AG10803 (cell line): ENCODE data around the gene MED27.
A peak's percentile ranks its signal among the peaks of the same experiment; 100 is the strongest.

Experiments used
- DNase-seq: peaks from one replicate; pipeline ENCODE4 v3.0.0; 2010; ENCODE audit warnings: low read depth
- H3K4me3 ChIP-seq: 2 replicates; pipeline ENCODE4 v1.5.1; 2011; ENCODE audit warnings: mild to moderate bottlenecking, low read length, control low read depth
- CTCF ChIP-seq: conservative IDR thresholded peaks from 2 replicates; pipeline ENCODE4 v1.5.1; 2011; ENCODE audit warnings: mild to moderate bottlenecking, low read length, control low read depth, inconsistent platforms

The MED27 gene

GRCh38 chr9:132044176-132044875 is 35.3 kb downstream of the MED27 start:
- H3K4me3 ChIP-seq = no peak overlapping the region
- no peak for DNase-seq
- no peak for TF ChIP-seq CTCF

GRCh38 chr9:132043708-132044107 is 36.0 kb downstream of the MED27 start:
- TF ChIP-seq CTCF = no peak
- DNase-seq = no peak
- H3K4me3 ChIP-seq = no peak overlapping the region

GRCh38 chr9:132042324-132042723 is 37.3 kb downstream of the MED27 start:
- peak; percentile 24; the same call in 1 of the 2 replicates for TF ChIP-seq CTCF
- DNase-seq = peak; percentile 96
- no peak overlapping the region for H3K4me3 ChIP-seq

- TF ChIP-seq CTCF = no peak
- H3K4me3 ChIP-seq = no peak overlapping the region
- DNase-seq = no peak
Observed at GRCh38 chr9:132041798-132042197, 37.9 kb downstream of the MED27 start.

GRCh38 chr9:132040808-132041207 is 38.9 kb downstream of the MED27 start:
- DNase-seq = no peak
- no peak overlapping the region for H3K4me3 ChIP-seq
- no peak for TF ChIP-seq CTCF

- no peak for TF ChIP-seq CTCF
- no peak for DNase-seq
Observed at GRCh38 chr9:132040246-132040645, 39.4 kb downstream of the MED27 start.

GRCh38 chr9:132039284-132039683 is 40.4 kb downstream of the MED27 start:
- H3K4me3 ChIP-seq = no peak overlapping the region
- DNase-seq = no peak
- no peak for TF ChIP-seq CTCF

More at GRCh38 chr9:132040246-132040645, 39.4 kb downstream of the MED27 start:
- no peak overlapping the region for H3K4me3 ChIP-seq
